Measurements from ENCODE around the gene ECM1. TPM values are rescaled to one million over a fixed set of nuclear protein-coding genes. Genes with fewer than 3 reads are reported as not detected.

Gene ECM1
- total RNA-seq, 1 experiment from 2014 or later, result 3.7 TPM

DNA sequence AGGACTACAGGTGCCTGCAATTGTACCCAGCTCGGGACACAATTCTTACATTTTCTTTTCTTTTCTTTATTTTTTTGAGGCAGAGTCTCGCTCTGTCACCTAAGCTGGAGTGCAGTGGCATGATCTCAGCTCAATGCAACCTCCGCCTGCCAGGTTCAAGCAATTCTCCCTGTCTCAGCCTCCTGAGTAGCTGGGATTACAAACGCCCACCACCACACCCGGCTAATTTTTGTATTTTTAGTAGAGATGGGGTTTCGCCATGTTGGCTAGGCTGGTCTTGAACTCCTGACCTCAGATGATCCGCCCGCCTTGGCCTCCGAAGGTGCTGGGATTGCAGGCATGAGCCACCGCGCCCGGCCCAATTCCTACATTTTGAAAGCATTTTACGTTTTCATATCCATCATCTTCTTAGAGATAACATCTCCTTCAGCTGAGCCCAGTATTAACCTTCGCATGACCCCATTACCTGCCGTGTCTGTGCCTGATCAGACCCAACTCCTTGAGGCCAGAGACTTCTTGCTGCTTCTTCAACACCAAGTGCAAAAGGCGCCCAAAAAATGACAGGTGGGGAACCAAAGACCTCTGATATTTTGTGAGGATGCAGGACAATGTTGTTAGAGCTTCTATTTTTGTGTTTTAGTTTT, 38.5 kb downstream of the ECM1 start:
- H3F3A ChIP-seq (ENCODE audit: low read length, unreplicated experiment), result no peaks in the 10 kb centered on the region
- no peak overlapping the region for H3K27ac ChIP-seq (ENCODE audit: low read length)
- TF ChIP-seq EZH2 (IDR thresholded peaks at IDR 0.05; ENCODE audit: low read length, unreplicated experiment) (no peak), EZH2phosphoT487 (IDR thresholded peaks at IDR 0.05; ENCODE audit: borderline replicate concordance, low read length) (no peak)
- TF ChIP-seq, protein P1, sequence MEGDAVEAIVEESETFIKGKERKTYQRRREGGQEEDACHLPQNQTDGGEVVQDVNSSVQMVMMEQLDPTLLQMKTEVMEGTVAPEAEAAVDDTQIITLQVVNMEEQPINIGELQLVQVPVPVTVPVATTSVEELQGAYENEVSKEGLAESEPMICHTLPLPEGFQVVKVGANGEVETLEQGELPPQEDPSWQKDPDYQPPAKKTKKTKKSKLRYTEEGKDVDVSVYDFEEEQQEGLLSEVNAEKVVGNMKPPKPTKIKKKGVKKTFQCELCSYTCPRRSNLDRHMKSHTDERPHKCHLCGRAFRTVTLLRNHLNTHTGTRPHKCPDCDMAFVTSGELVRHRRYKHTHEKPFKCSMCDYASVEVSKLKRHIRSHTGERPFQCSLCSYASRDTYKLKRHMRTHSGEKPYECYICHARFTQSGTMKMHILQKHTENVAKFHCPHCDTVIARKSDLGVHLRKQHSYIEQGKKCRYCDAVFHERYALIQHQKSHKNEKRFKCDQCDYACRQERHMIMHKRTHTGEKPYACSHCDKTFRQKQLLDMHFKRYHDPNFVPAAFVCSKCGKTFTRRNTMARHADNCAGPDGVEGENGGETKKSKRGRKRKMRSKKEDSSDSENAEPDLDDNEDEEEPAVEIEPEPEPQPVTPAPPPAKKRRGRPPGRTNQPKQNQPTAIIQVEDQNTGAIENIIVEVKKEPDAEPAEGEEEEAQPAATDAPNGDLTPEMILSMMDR (conservative IDR thresholded peaks at IDR 0.05; ENCODE audit: low read depth, low read length), result no peak
- H3K4me1 ChIP-seq (ENCODE audit: insufficient read depth, low read length), result peaks cover 3% of the 10 kb centered on the region; the same call in 1 of the 2 replicates
- no peak overlapping the region for H3K4me2 ChIP-seq (ENCODE audit: low read length)
- no peaks in the 10 kb centered on the region for H4K20me1 ChIP-seq (ENCODE audit: low read length)
- H3K9me3 ChIP-seq (ENCODE audit: low read length), result no peaks in the 10 kb centered on the region
- no peaks in the 10 kb centered on the region for H3K27me3 ChIP-seq (ENCODE audit: low read length)
- ATAC-seq (no peak), DNase-seq (no peak)
- H2AFZ ChIP-seq (ENCODE audit: low read length), result no peak overlapping the region
- no peaks in the 10 kb centered on the region for H3K79me2 ChIP-seq (ENCODE audit: low read length)
- intact Hi-C loops (cut with micrococcal nuclease), result loop anchor here (5.0 kb wide), 1 partner anchor 84 kb away; no protein-coding TSS in a partner anchor
- no peak overlapping the region for H3K4me3 ChIP-seq (ENCODE audit: low read length)
- ChIA-PET POLR2A (ENCODE audit: unreplicated experiment) (interaction anchor here (0.6 kb wide), 1 partner anchor 460 kb away, joined by 4 read pairs; no protein-coding TSS in a partner anchor), CTCF (no interaction called here)
- BruUV-seq (replicated peaks), result no TSS peak
- H3K36me3 ChIP-seq (ENCODE audit: low read depth, low read length), result no peaks in the 10 kb centered on the region
- no peak overlapping the region for H3K9ac ChIP-seq (ENCODE audit: low read length)
- H3K9me2 ChIP-seq (replicated peaks; ENCODE audit: low read length), result no peaks in the 10 kb centered on the region

GRCh38 chr1:150548324-150548631, 40.4 kb downstream of the ECM1 start:
- intact Hi-C loops (cut with micrococcal nuclease), result loop anchor here (5.0 kb wide), 1 partner anchor 86 kb away; no protein-coding TSS in a partner anchor
- Histone ChIP-seq H3K4me3 (ENCODE audit: low read length) (peak overlapping the region; percentile 72), H3K9me3 (ENCODE audit: low read length) (no peaks in the 10 kb centered on the region), H3K9me2 (replicated peaks; ENCODE audit: low read length) (no peaks in the 10 kb centered on the region), H3F3A (ENCODE audit: low read length, unreplicated experiment) (no peaks in the 10 kb centered on the region), H4K20me1 (ENCODE audit: low read length) (no peaks in the 10 kb centered on the region), H3K4me2 (ENCODE audit: low read length) (peak overlapping the region; percentile 95), H3K36me3 (ENCODE audit: low read depth, low read length) (no peaks in the 10 kb centered on the region), H3K27ac (ENCODE audit: low read length) (no peak overlapping the region), H3K4me1 (ENCODE audit: insufficient read depth, low read length) (peaks cover 19% of the 10 kb centered on the region), H3K9ac (ENCODE audit: low read length) (peak overlapping the region; percentile 60), H2AFZ (ENCODE audit: low read length) (peak overlapping the region; percentile 81), H3K79me2 (ENCODE audit: low read length) (no peaks in the 10 kb centered on the region), H3K27me3 (ENCODE audit: low read length) (no peaks in the 10 kb centered on the region)
- CTCF ChIA-PET, result interaction anchor here (0.6 kb wide), 1 partner anchor 11 kb away, joined by 3 read pairs; no protein-coding TSS in a partner anchor
- no TSS peak for BruUV-seq (replicated peaks)
- TF ChIP-seq, protein P1 (conservative IDR thresholded peaks at IDR 0.05; ENCODE audit: low read depth, low read length), result no peak
- ATAC-seq (no peak), DNase-seq (no peak)
- POLR2A ChIA-PET (ENCODE audit: unreplicated experiment), result interaction anchor here (0.5 to 1.0 kb wide), 4 partner anchors 14 to 125 kb away, joined by 3 to 17 read pairs (median 7); partner anchors contain the start of gene FALEC
